Caco-2 (cell line): Measurements from ENCODE around the gene ZFP36L2. TPM values are rescaled to one million over a fixed set of nuclear protein-coding genes. Genes with fewer than 3 reads are reported as not detected.

Experiments
- BruUV-seq: library from RNA; stranded (reverse); fragments of 400-500 nt; replicated peaks from 2 replicates; lab custom pipeline; 2021; lab: Mats Ljungman, UMichigan
- CTCF ChIA-PET: fragments of 300-600 bp; sonication (Branson Sonifier 250); formaldehyde crosslinking; loops from one replicate; lab custom pipeline; 2022; ENCODE audit warnings: antibody characterized with exemption; lab: Charles Lee
- POLR2A ChIA-PET: fragments of 300-600 bp; sonication (Branson Sonifier 250); formaldehyde crosslinking; loops from one replicate; lab custom pipeline; 2022; ENCODE audit warnings: antibody characterized with exemption; lab: Charles Lee
- DNase-seq, 2 experiments: peaks; one replicate each; pipeline versions ENCODE4 v3.0.0 to v3.0.0-alpha.2; 2020 to 2022
- H3K27me3 ChIP-seq: replicated peaks from 2 replicates; pipeline ENCODE4 v1.6.0; 2011; ENCODE audit warnings: low read length; ENCODE audit not compliant: control insufficient read depth, insufficient read depth
- H3K36me3 ChIP-seq: 2 replicates; pipeline ENCODE4 v1.5.1; 2011; ENCODE audit warnings: low read length; ENCODE audit not compliant: control insufficient read depth, insufficient read depth
- H3K4me1 ChIP-seq: fragments of 250-450 bp; sonication (Bioruptor Pico); 2 replicates; pipeline ENCODE4 v1.5.1; 2020; ENCODE audit warnings: mild to moderate bottlenecking
- H3K4me3 ChIP-seq: 2 replicates; pipeline ENCODE4 v1.5.1; 2011; ENCODE audit warnings: low read depth, mild to moderate bottlenecking, control low read depth, low read length
- H3K9me3 ChIP-seq: fragments of 250-450 bp; sonication (Bioruptor Pico); 2 replicates; pipeline ENCODE4 v1.5.1; 2020; ENCODE audit warnings: mild to moderate bottlenecking, moderate library complexity
- H3K27ac Mint-ChIP-seq: one replicate; pipeline ENCODE4 v1.8.0; 2022; ENCODE audit warnings: mixed read lengths; ENCODE audit not compliant: unreplicated experiment
- H3K27me3 Mint-ChIP-seq: one replicate; pipeline ENCODE4 v1.8.0; 2022; ENCODE audit warnings: mixed read lengths; ENCODE audit not compliant: insufficient read depth, unreplicated experiment
- H3K36me3 Mint-ChIP-seq: one replicate; pipeline ENCODE4 v1.8.0; 2022; ENCODE audit warnings: mild to moderate bottlenecking, mixed read lengths; ENCODE audit not compliant: insufficient read depth, unreplicated experiment
- H3K4me1 Mint-ChIP-seq: one replicate; pipeline ENCODE4 v1.8.0; 2022; ENCODE audit warnings: low read depth, mixed read lengths; ENCODE audit not compliant: unreplicated experiment
- H3K4me3 Mint-ChIP-seq: one replicate; pipeline ENCODE4 v1.8.0; 2022; ENCODE audit warnings: mild to moderate bottlenecking, moderate library complexity, mixed read lengths; ENCODE audit not compliant: unreplicated experiment
- H3K9me3 Mint-ChIP-seq: one replicate; pipeline ENCODE4 v1.8.0; 2022; ENCODE audit warnings: mixed read lengths; ENCODE audit not compliant: unreplicated experiment
- CTCF ChIP-seq, 2 experiments: fragments of 200-600 bp in 1 of 2; IDR thresholded peaks; 1 replicate in 1 of 2; 2 replicates in 1 of 2; pipeline versions ENCODE4 v1.5.1 to v1.8.0; 2011 to 2022; ENCODE audit warnings: antibody characterized with exemption in 1 of 2, control low read depth in 1 of 2, inconsistent platforms in 1 of 2, low read depth in 1 of 2, low read length in 1 of 2, mild to moderate bottlenecking in 1 of 2, moderate library complexity in 1 of 2; ENCODE audit not compliant: insufficient read depth in 1 of 2, severe bottlenecking in 1 of 2, unreplicated experiment in 1 of 2
- intact Hi-C: fragments of 100-400 bp; cut with micrococcal nuclease; formaldehyde crosslinking; loops from one replicate; pipeline ENCODE4 v1.10.0; 2022; ENCODE audit not compliant: unreplicated experiment
- total RNA-seq: library from RNA; stranded (reverse); gene quantifications from 2 replicates; pipeline ENCODE4 v1.2.3, GENCODE V29; 2022

Gene ZFP36L2
- total RNA-seq, 1 experiment from 2014 or later: 225 TPM

GRCh38 chr2:43218155-43218701 lies 8.2 kb downstream of the ZFP36L2 start:
- Histone ChIP-seq H3K9me3 (no peaks in the 10 kb centered on the region), H3K27me3 (no peaks in the 10 kb centered on the region), H3K4me1 (peaks cover 40% of the 10 kb centered on the region), H3K4me3 (no peak overlapping the region), H3K36me3 (peaks cover 2% of the 10 kb centered on the region; the same call in 1 of the 2 replicates)
- peaks cover 55% of the 10 kb centered on the region for H3K36me3 Mint-ChIP-seq
- H3K4me3 Mint-ChIP-seq: peak overlapping the region; percentile 70
- no peak for DNase-seq
- no TSS peak for BruUV-seq
- H3K9me3 Mint-ChIP-seq: no peaks in the 10 kb centered on the region
- ChIA-PET POLR2A (interaction anchor here (0.6 to 3.1 kb wide), 3 partner anchors 8 to 57 kb away, joined by 3 to 9 read pairs (median 3); partner anchors contain the start of gene ZFP36L2), CTCF (interaction anchor here (1.6 to 1.8 kb wide), 2 partner anchors 11 to 56 kb away, joined by 5 to 6 read pairs; no protein-coding TSS in a partner anchor)
- H3K27ac Mint-ChIP-seq: peak overlapping the region; percentile 76
- TF ChIP-seq CTCF (IDR thresholded peaks at IDR 0.05; ENCODE audit: insufficient read depth in 1 of 2, low read depth in 1 of 2, low read length in 1 of 2, severe bottlenecking in 1 of 2, unreplicated experiment in 1 of 2): no peak
- intact Hi-C loops: loop anchor here (2.0 kb wide), 1 partner anchor 177 kb away; no protein-coding TSS in a partner anchor
- peaks cover 30% of the 10 kb centered on the region for H3K4me1 Mint-ChIP-seq
- no peaks in the 10 kb centered on the region for H3K27me3 Mint-ChIP-seq

DNA sequence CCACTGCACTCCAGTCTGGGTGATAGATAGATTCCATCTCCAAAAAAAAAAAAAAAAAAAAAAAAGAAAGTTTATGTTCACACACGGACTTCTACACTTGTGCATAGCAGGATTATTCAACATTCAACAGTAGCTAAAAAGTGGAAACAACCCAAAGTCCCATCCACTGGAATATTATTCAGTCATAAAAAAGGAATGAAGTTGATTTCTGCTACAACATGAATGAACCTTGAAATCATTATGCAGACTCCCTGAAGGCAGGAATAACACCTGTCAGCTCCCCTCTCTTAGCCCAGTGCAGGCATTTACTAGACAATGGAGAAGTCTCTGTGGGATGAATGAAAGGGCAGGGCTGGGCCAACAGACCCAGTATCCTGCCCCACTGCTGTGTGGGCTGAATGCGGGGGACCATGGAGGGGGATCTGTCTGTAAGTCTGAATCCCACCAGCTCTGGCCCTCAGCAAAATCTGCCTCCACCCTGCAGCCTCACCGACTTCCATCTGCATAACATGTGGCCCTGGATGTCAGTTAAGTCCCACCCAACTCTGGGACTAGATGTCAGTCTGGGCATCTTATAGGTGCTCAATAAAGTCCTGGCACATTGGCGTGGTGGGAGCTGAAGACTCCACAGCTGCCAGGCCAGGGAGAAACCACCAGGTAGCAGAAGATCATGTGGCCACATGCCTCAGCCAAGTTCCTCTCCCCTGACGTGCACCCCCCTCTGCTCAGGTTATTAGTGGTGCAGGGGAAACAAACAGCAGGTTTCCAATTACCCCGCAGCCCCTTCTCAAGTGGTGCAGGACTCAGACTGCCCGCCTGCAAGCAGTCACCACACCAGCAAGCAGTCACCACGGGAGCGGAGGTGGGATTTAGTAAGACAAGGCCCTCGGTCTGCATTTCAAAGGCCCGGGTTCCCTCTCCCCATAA lies 8.9 kb downstream of the ZFP36L2 start:
- no peak overlapping the region for H3K4me3 Mint-ChIP-seq
- H3K36me3 ChIP-seq: 0 out of 2 replicates have a peak, but pooled peaks cover 1% of the 10 kb centered on the region
- H3K36me3 Mint-ChIP-seq: peaks cover 48% of the 10 kb centered on the region
- ChIA-PET POLR2A (interaction anchor here (1.0 to 3.1 kb wide), 2 partner anchors 9 to 56 kb away, joined by 3 to 9 read pairs; no protein-coding TSS in a partner anchor), CTCF (interaction anchor here (0.6 to 1.8 kb wide), 3 partner anchors 10 to 111 kb away, joined by 3 to 6 read pairs (median 5); no protein-coding TSS in a partner anchor)
- no peaks in the 10 kb centered on the region for H3K27me3 Mint-ChIP-seq
- H3K27ac Mint-ChIP-seq: no peak overlapping the region
- intact Hi-C loops: loop anchor here (2.0 kb wide), 1 partner anchor 177 kb away; no protein-coding TSS in a partner anchor
- no peaks in the 10 kb centered on the region for H3K9me3 Mint-ChIP-seq
- DNase-seq: no peak
- no peak for TF ChIP-seq CTCF (IDR thresholded peaks at IDR 0.05; ENCODE audit: insufficient read depth in 1 of 2, low read depth in 1 of 2, low read length in 1 of 2, severe bottlenecking in 1 of 2, unreplicated experiment in 1 of 2)
- no peak overlapping the region for H3K4me3 ChIP-seq
- H3K4me1 Mint-ChIP-seq: peaks cover 37% of the 10 kb centered on the region
- BruUV-seq: no TSS peak
- H3K27me3 ChIP-seq: no peaks in the 10 kb centered on the region
- peaks cover 40% of the 10 kb centered on the region for H3K4me1 ChIP-seq
- no peaks in the 10 kb centered on the region for H3K9me3 ChIP-seq

GRCh38 chr2:43216629-43217028 lies 9.8 kb downstream of the ZFP36L2 start:
- no peak for DNase-seq
- ChIA-PET POLR2A (interaction anchor here (1.0 kb wide), 1 partner anchor 10 kb away, joined by 3 read pairs; no protein-coding TSS in a partner anchor), CTCF (no interaction called here)
- BruUV-seq: no TSS peak
- Histone ChIP-seq H3K4me1 (peaks cover 31% of the 10 kb centered on the region), H3K9me3 (no peaks in the 10 kb centered on the region), H3K4me3 (no peak overlapping the region), H3K36me3 (0 out of 2 replicates have a peak, but pooled peaks cover 1% of the 10 kb centered on the region), H3K27me3 (no peaks in the 10 kb centered on the region)
- Mint-ChIP-seq H3K4me1 (peaks cover 33% of the 10 kb centered on the region), H3K4me3 (no peak overlapping the region), H3K9me3 (no peaks in the 10 kb centered on the region), H3K27me3 (no peaks in the 10 kb centered on the region), H3K27ac (no peak overlapping the region), H3K36me3 (peaks cover 39% of the 10 kb centered on the region)
- intact Hi-C loops: no loop called here
- no peak for TF ChIP-seq CTCF (IDR thresholded peaks at IDR 0.05; ENCODE audit: insufficient read depth in 1 of 2, low read depth in 1 of 2, low read length in 1 of 2, severe bottlenecking in 1 of 2, unreplicated experiment in 1 of 2)
